GM19468 (cell line): ENCODE measurements around the gene CYP4F2.
"Not testable (repeated sequence)": the region's sequence is repeated elsewhere in the genome, so short reads cannot be mapped to it uniquely, and the experiment has no call there.

Experiments
- ATAC-seq: cut with Tn5 transposase; IDR thresholded peaks from one replicate; pipeline ENCODE4 v1.9.1; 2021; ENCODE audit warnings: mild to moderate bottlenecking, moderate library complexity, moderate number of reproducible peaks; ENCODE audit not compliant: unreplicated experiment; ENCODE audit errors: extremely low read depth

Gene CYP4F2

GRCh38 chr19:15862444-15862843 lies 35.4 kb downstream of the CYP4F2 start:
- no peak for ATAC-seq

- ATAC-seq, result no peak
Measured at GRCh38 chr19:15860522-15860921, 37.4 kb downstream of the CYP4F2 start.

DNA sequence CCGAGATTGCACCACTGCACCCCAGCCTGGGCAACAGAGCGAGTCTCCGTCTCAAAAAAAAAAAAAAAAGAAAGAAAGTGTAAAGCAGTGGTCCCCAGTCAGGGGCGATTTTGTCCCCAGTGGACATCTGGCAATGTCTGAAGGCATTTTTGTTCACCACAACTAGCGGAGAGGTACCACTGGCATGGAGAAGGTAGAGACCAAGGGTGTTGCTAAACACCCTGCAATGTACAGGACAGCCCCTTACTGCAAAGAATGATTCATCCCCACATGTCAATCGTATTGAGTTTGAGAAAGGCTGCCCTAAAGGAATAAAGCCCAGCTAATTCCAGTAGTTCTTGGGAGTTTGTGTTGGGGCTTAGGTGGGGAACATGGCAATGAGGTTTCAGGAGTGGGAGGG lies 38.7 kb downstream of the CYP4F2 start:
- ATAC-seq, result no peak

DNA sequence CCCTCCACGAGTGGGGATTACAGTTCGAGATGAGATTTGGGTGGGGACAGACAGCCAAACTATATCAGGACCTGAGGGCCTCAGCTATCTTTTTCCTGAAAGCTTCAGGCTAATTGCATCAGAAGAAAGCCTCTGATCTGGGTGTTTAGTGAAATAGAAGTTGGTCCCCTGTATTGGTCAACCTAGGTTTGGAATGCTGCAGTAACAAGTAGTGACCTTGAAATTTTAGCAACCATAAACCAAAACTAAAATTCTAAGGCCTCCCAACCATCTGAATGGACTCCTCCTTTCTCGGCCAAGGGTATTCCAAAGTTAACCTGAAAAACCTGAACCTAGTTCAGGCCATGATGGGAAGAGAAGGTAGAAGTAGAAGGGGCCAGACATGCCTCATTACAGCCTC lies 47.5 kb downstream of the CYP4F2 start:
- no peak for ATAC-seq

DNA sequence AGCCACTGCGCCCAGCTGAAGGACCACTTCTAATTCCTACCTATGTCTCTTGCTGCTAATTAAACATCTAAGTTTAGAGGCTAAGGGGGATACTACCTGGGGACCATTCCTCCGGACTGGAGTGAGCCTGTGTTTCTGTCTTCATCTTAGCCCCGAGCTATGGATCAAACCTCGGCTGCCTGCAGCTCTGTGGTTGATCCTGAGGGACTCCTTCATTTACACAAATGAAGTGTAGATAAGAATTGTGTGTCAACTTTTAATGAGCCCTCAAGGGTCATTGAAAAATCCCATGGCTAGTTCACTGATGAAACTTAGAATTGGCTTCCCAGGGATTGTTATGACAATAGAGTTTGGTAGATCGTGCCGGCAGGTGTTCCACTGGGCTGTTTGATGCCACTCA lies 51.0 kb downstream of the CYP4F2 start:
- no peak for ATAC-seq

DNA sequence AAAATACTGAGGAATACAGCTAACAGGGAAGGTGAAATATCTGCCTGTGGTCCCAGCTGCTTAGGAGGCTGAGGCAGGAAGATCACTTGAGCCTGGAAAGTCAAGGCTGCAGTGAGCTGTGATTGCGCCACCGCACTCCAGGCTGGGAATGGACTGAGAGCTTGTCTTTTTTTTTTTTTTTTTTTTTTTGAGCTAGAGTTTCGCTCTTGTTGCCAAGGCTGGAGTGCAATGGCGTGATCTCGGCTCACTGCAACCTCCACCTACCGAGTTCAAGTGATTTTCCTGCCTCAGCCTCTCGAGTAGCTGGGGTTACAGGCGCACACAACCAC lies 54.0 kb downstream of the CYP4F2 start:
- not testable (repeated sequence) for ATAC-seq

DNA sequence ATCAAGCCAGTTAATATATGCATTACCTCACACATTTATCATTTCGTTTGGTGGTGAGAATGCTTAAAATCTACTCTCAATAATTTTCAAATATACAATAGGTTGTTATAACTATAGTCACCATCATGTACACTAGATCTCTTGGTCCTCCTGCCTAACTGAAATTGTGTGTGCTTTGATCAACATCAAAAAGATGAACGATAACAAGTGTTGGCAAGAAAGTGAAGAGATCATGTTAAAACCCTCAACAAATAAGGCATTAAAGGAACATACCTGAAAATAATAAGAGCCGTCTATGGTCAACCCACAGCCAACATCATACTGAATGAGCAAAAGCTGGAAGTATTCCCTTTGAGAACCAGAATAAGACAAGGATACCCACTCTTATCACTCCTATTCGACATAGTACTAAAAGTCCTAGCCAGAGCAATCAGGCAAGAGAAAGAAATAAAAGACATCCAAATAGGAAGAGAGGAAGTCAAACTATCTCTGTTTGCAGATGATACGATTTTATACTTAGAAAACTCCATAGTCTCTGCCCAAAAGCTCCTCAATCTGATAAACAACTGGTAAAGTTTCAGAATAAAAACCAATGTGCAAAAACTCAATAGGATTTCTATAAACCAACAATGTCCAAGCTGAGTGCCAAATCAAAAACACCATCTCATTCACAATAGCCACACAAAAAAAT lies 54.5 kb downstream of the CYP4F2 start:
- ATAC-seq, result no peak

- no peak for ATAC-seq
Measured at GRCh38 chr19:15841875-15842569, 55.9 kb downstream of the CYP4F2 start.

DNA sequence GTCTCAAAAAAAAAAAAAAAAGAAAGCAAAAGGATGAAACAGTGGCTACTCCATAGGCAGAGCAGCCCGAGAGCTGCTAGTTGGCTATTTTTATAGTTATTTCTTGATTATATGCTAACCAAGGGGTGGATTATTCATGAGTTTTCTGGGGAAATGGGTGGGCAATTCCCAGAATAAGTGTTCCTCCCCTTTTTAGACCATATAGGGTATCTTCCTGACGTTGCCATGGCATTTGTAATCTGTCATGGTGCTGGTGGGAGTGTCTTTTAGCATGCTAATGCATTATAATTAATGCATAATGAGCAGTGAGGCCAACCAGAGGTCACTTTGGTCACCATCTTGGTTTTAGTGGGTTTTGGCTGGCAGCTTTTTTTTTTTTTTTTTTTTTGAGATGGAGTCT lies 57.0 kb downstream of the CYP4F2 start:
- ATAC-seq, result no peak

DNA sequence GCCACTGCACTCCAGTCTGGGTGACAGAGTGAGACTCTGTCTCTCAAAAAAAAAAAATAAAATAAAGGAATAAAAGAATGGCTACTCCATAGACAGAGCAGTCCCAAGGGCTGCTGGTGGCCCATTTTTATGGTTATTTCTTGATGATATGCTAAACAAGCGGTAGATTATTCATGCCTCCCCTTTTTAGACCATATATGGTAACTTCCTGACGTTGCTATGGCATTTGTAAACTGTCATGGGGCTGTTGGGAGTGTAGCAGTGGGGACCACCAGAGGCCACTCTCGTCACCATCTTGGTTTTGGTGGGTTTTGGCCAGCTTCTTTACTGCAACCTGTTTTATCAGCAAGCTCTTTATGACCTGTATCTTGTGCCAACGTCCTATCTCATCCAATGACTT lies 58.0 kb downstream of the CYP4F2 start:
- not testable (repeated sequence) for ATAC-seq

- no peak for ATAC-seq
Measured at GRCh38 chr19:15838351-15838750, 59.5 kb downstream of the CYP4F2 start.

GRCh38 chr19:15837221-15837731 lies 60.6 kb downstream of the CYP4F2 start:
- no peak for ATAC-seq

- peak; percentile 84 for ATAC-seq
Measured at GRCh38 chr19:15836330-15837220, 61.3 kb downstream of the CYP4F2 start.

DNA sequence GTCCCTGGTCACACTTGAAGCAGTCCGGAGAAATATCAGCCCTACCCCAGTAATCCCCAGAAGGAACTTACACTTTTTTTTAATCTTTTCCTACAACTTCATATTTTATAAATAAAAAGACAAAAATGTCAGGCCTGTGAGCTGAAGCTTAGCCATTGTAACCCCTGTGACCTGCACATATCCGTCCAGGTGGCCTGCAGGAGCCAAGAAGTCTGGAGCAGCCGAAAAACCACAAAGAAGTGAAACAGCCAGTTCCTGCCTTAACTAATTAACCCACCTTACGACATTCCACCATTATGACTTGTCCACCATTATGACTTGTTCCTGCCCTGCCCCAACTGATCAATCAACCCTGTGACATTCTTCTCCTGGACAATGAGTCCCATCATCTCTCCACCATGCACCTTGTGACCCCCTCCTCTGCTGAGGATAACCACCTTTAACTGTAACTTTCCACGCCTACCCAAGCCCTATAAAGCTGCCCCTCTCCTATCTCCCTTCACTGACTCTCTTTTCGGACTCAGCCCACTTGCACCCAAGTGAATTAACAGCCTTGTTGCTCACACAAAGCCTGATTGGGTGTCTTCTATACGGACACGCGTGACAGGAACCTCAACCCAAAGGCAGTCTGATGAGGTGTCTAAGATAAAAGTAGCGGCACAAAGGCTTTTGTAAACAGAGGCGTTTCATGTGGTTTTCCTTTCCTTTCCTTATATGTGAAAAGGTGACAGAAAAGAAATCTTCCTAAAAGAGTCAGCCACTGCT lies 62.1 kb downstream of the CYP4F2 start:
- not testable (repeated sequence) for ATAC-seq

GRCh38 chr19:15834232-15834631 lies 63.6 kb downstream of the CYP4F2 start:
- ATAC-seq, result not testable (repeated sequence)

- ATAC-seq, result no peak
Measured at GRCh38 chr19:15831626-15832025, 66.2 kb downstream of the CYP4F2 start.

DNA sequence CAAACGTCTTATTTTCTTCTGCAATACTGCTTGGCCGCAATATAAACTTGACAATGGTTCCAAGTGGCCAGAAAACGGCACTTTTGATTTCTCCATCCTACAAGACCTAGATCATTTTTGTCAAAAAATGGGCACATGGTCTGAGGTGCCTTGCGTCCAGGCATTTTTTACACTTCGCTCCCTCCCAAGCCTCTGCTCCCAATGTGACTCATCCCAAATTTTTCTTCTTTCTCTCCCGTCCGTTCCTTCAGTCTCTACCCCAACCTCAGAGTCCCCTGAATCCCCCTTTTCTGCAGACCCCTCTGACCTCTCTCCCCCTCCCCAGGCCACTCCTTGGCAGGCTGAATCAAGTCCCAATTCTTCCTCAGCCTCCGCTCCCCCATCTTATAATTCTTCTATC lies 68.1 kb downstream of the CYP4F2 start:
- no peak for ATAC-seq

- no peak for ATAC-seq
Measured at GRCh38 chr19:15829306-15829698, 68.6 kb downstream of the CYP4F2 start.

DNA sequence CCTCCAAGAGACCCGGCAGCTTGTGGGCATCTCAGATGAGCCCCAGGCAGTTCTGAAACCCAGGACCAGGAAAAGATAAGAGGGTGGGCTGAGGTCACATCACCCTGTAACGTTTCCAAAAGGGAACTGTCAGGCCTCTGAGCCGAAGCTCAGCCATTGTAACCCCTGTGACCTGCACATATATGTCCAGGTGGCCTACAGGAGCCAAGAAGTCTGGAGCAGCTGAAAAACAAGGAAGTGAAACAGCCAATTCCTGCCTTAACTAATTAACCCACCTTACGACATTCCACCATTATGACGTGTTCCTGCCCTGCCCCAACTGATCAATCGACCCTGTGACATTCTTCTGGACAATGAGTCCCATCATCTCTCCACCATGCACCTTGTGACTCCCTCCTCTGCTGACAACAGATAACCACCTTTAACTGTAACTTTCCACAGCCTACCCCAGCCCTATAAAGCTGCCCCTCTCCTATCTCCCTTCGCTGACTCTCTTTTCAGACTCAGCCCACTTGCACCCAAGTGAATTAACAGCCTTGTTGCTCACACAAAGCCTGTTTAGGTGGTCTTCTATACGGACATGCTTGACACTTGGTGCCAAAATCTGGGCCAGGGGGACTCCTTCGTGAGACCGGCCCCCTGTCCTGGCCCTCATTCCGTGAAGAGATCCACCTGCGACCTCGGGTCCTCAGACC lies 69.1 kb downstream of the CYP4F2 start:
- not testable (repeated sequence) for ATAC-seq
